Measurements from ENCODE around the gene HDAC2. TPM values are rescaled to one million over a fixed set of nuclear protein-coding genes. Genes with fewer than 3 reads are reported as not detected.

HDAC2 gene
- total RNA-seq, 1 donor from 2014 or later = 287 TPM

DNA sequence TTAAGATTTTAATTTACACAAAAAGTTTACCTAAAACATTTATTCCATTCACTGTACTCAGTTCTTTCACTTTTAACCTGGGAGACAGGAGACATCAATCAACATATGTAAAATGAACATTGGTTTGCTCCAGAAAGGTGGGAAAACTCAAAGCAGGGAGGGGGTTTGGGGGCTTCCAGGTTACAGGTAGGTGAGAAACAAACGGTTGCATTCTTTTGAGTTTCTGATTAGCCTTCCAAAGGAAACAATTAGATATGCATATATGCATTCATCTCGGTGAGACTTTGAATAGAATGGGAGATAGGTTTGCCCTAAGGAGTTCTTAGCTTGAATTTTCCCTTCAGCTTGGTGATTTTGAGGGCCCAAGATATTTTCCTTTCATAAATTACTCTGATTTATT, 38.2 kb upstream of the HDAC2 start:
- H3K27ac Mint-ChIP-seq = no peak overlapping the region
- H3K27me3 Mint-ChIP-seq = no peaks in the 10 kb centered on the region
- no peak for DNase-seq (ENCODE audit: low spot score, unreplicated experiment)

DNA sequence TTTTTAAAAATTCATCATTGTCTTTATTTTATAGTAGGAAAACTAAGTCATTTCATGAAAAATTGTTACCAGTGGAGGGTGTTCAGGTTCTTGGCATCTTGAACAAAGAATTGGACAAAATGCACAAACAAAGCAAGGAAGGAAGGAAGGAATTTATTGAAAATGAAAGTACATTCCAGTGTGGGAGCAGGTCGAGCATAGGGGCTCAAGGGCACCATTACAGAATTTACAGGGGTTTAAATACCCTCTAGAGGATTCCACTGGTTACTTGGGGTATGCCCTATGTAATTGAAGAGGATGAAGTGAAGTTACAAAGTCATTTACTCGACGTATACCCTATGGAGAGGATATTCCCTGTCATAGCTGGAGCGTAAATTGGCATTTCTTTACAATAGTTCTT, 37.4 kb upstream of the HDAC2 start:
- H3K36me3 Mint-ChIP-seq (ENCODE audit: insufficient read depth) = peaks cover 5% of the 10 kb centered on the region

More for the DNA sequence above, 38.2 kb upstream of the HDAC2 start:
- Mint-ChIP-seq H3K4me3 (ENCODE audit: low read depth) (no peak overlapping the region), H3K4me1 (ENCODE audit: low read depth) (peaks cover 15% of the 10 kb centered on the region), H3K36me3 (ENCODE audit: insufficient read depth) (peaks cover 5% of the 10 kb centered on the region), H3K9me3 (ENCODE audit: low read depth) (peaks cover 5% of the 10 kb centered on the region)
- TF ChIP-seq, protein P1, sequence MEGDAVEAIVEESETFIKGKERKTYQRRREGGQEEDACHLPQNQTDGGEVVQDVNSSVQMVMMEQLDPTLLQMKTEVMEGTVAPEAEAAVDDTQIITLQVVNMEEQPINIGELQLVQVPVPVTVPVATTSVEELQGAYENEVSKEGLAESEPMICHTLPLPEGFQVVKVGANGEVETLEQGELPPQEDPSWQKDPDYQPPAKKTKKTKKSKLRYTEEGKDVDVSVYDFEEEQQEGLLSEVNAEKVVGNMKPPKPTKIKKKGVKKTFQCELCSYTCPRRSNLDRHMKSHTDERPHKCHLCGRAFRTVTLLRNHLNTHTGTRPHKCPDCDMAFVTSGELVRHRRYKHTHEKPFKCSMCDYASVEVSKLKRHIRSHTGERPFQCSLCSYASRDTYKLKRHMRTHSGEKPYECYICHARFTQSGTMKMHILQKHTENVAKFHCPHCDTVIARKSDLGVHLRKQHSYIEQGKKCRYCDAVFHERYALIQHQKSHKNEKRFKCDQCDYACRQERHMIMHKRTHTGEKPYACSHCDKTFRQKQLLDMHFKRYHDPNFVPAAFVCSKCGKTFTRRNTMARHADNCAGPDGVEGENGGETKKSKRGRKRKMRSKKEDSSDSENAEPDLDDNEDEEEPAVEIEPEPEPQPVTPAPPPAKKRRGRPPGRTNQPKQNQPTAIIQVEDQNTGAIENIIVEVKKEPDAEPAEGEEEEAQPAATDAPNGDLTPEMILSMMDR (IDR thresholded peaks at IDR 0.05; ENCODE audit: unreplicated experiment) = no peak

DNA sequence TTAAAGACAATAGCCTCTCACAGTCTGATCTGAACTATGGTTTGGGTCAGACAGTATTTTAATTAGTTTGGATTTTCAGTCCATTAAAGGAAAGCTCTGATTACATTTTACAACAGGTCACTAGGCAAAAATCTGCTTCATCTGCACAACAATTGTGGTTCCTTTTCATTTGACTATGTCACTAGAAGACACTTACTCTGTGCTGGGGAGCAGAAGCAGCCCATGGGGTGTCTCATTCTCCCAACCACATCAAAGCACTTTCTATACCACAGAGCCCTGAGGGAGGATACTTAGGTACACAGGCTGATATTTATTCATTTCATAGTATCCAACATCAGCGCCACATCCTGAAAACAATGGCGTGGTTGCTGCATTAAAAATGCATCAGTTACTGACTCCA, 36.6 kb upstream of the HDAC2 start:
- Mint-ChIP-seq H3K27me3 (no peaks in the 10 kb centered on the region), H3K4me3 (ENCODE audit: low read depth) (no peak overlapping the region), H3K36me3 (ENCODE audit: insufficient read depth) (peaks cover 5% of the 10 kb centered on the region), H3K27ac (no peak overlapping the region), H3K9me3 (ENCODE audit: low read depth) (peaks cover 5% of the 10 kb centered on the region), H3K4me1 (ENCODE audit: low read depth) (peaks cover 15% of the 10 kb centered on the region)
- DNase-seq (ENCODE audit: low spot score, unreplicated experiment) = no peak
- TF ChIP-seq, protein P1 (IDR thresholded peaks at IDR 0.05; ENCODE audit: unreplicated experiment) = no peak

More for the DNA sequence above, 37.4 kb upstream of the HDAC2 start:
- Mint-ChIP-seq H3K9me3 (ENCODE audit: low read depth) (peaks cover 5% of the 10 kb centered on the region), H3K27me3 (no peaks in the 10 kb centered on the region), H3K27ac (no peak overlapping the region), H3K4me1 (ENCODE audit: low read depth) (peaks cover 15% of the 10 kb centered on the region), H3K4me3 (ENCODE audit: low read depth) (no peak overlapping the region)
- TF ChIP-seq, protein P1 (IDR thresholded peaks at IDR 0.05; ENCODE audit: unreplicated experiment) = no peak
- DNase-seq (ENCODE audit: low spot score, unreplicated experiment) = no peak

DNA sequence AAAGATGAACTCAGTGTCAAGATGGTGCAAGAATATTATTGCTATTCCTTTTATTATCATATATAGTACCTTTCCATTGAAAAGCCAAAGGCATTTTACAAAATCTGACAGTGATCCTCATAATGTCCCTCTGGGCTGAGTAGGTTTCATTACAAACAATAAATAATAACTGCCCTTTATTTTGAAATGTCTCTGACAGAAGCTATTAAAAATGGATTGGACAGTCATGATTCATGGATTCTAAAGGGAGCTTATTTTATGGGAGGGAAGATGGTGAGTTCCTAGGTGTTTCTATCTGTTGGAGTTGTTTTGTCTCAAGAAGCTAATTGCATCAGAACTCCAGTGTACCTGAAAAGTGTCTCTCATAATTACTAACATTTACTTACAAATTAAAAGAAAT, 30.4 kb upstream of the HDAC2 start:
- no peaks in the 10 kb centered on the region for H3K27me3 Mint-ChIP-seq
- no peaks in the 10 kb centered on the region for H3K4me1 Mint-ChIP-seq (ENCODE audit: low read depth)
- TF ChIP-seq, protein P1 (IDR thresholded peaks at IDR 0.05; ENCODE audit: unreplicated experiment) = no peak
- H3K9me3 Mint-ChIP-seq (ENCODE audit: low read depth) = peaks cover 5% of the 10 kb centered on the region
- no peak overlapping the region for H3K27ac Mint-ChIP-seq
- peaks cover 10% of the 10 kb centered on the region for H3K36me3 Mint-ChIP-seq (ENCODE audit: insufficient read depth)
- no peak overlapping the region for H3K4me3 Mint-ChIP-seq (ENCODE audit: low read depth)
- no peak for DNase-seq (ENCODE audit: low spot score, unreplicated experiment)

DNA sequence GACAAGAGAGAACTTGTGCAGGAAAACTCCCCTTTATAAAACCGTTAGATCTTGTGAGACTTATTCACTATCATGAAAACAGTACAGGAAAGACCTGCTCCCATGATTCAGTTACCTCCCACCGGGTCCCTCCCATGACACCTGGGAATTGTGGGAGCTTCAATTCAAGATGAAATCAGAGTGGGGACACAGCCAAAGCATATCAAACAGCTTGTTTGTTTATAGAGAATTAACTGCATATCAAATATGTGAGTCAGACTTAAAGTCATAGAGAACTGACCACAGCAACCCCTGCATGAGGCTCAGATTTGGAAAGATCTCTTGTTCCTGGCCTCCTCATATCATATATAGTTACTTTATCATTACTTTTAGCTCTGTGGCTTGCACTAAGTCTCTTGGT, 29.1 kb upstream of the HDAC2 start:
- Mint-ChIP-seq H3K9me3 (ENCODE audit: low read depth) (peaks cover 5% of the 10 kb centered on the region), H3K27me3 (no peaks in the 10 kb centered on the region)

More for the DNA sequence above, 29.1 kb upstream of the HDAC2 start:
- H3K27ac Mint-ChIP-seq = no peak overlapping the region
- TF ChIP-seq, protein P1 (IDR thresholded peaks at IDR 0.05; ENCODE audit: unreplicated experiment) = no peak
- peaks cover 5% of the 10 kb centered on the region for H3K4me1 Mint-ChIP-seq (ENCODE audit: low read depth)
- DNase-seq (ENCODE audit: low spot score, unreplicated experiment) = no peak
- no peak overlapping the region for H3K4me3 Mint-ChIP-seq (ENCODE audit: low read depth)
- H3K36me3 Mint-ChIP-seq (ENCODE audit: insufficient read depth) = peaks cover 12% of the 10 kb centered on the region

All from progenitor cell of endocrine pancreas (in vitro differentiated cells).